Measurements from ENCODE around the gene ASMT.
A peak's percentile ranks its signal among the peaks of the same experiment; 100 is the strongest.
"Not testable (repeated sequence)": the region's sequence is repeated elsewhere in the genome, so short reads cannot be mapped to it uniquely, and the experiment has no call there.

The ASMT gene

GRCh38 chrX:1614927-1615326, at the start of gene ASMT:
ASMT (plus strand) TSS chrX:1615059; CDS start chrX:1615200, 141 bp downstream.
- no peak for DNase-seq

GRCh38 chrX:1574181-1574580, 40.7 kb upstream of the ASMT start:
- not testable (repeated sequence) for DNase-seq

GRCh38 chrX:1576201-1576992, 38.5 kb upstream of the ASMT start:
- DNase-seq = peak in 1 of 2 experiments; percentile 11

GRCh38 chrX:1577845-1578244, 37.0 kb upstream of the ASMT start:
- DNase-seq = peak in 1 of 2 experiments; percentile 8

- DNase-seq = peak in 1 of 2 experiments; percentile 18
These were observed 36.2 kb upstream of the ASMT start for GRCh38 chrX:1578511-1579173.

GRCh38 chrX:1581132-1581531, 33.7 kb upstream of the ASMT start:
- peak; percentile 85 to 88 for DNase-seq

- DNase-seq = peak; percentile 71 to 78
These were observed 32.0 kb upstream of the ASMT start for GRCh38 chrX:1582686-1583437.

- peak; percentile 14 to 15 for DNase-seq
These were observed 30.4 kb upstream of the ASMT start for GRCh38 chrX:1584237-1585011.

GRCh38 chrX:1587161-1587560, 27.7 kb upstream of the ASMT start:
- DNase-seq = peak; percentile 17

- DNase-seq = peak; percentile 17
These were observed 25.3 kb upstream of the ASMT start for GRCh38 chrX:1589356-1590130.

GRCh38 chrX:1591102-1591862, 23.6 kb upstream of the ASMT start, which contains the start of gene AKAP17A:
AKAP17A (plus strand) TSS chrX:1591604; CDS start chrX:1593463, 1,859 bp downstream.
- peak; percentile 100 for DNase-seq

GRCh38 chrX:1591863-1592469, 22.9 kb upstream of the ASMT start:
- DNase-seq = peak; percentile 37 to 52

- DNase-seq = peak in 1 of 2 experiments; percentile 43
These were observed 22.3 kb upstream of the ASMT start for GRCh38 chrX:1592470-1593142.

GRCh38 chrX:1593286-1594271, 21.3 kb upstream of the ASMT start:
- DNase-seq = no peak

GRCh38 chrX:1595711-1596060, 19.2 kb upstream of the ASMT start:
- no peak for DNase-seq

GRCh38 chrX:1596676-1597344, 18.0 kb upstream of the ASMT start:
- DNase-seq = no peak

- no peak for DNase-seq
These were observed 17.4 kb upstream of the ASMT start for GRCh38 chrX:1597345-1598020.

Data from activated T-cell treated with anti-CD3 and anti-CD28 coated beads, Interleukin-2, amount 50 U/mL, for 48 hours (primary cell).